ENCODE data around the gene YES1.

Gene YES1

DNA sequence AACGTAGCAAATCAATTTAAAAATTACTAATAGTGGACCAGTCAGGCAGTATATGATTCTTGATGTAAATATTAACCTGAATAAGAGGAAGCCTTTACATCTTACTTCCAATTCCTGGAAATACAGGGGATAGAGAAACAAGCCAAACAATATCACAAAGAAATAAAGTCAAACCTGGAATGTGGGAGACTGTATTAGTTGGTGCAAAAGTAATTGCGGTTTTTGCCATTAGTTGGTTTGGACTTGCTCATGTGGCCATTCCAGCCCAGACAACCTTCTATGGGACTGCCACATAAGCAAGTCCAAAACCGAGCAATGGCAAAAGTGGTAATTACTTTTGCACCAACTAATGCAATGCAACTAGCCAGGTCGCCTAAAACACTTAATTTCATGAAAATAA is 38.9 kb upstream of the YES1 start:
- Histone ChIP-seq H3F3A (ENCODE audit: insufficient read depth, low read length) (no peaks in the 10 kb centered on the region), H2AFZ (ENCODE audit: low read length) (no peak overlapping the region), H3K9ac (ENCODE audit: low read length) (no peak overlapping the region), H3K4me2 (ENCODE audit: low read length) (no peak overlapping the region), H3K27ac (ENCODE audit: low read depth, low read length, poor library complexity, severe bottlenecking) (no peak overlapping the region), H3K27me3 (ENCODE audit: insufficient read depth, low read length) (no peaks in the 10 kb centered on the region), H3K9me3 (ENCODE audit: low read length) (no peaks in the 10 kb centered on the region), H4K20me1 (ENCODE audit: insufficient read depth, low read length) (no peaks in the 10 kb centered on the region), H3K4me1 (ENCODE audit: insufficient read depth, low read length, severe bottlenecking) (no peaks in the 10 kb centered on the region), H3K36me3 (ENCODE audit: insufficient read depth, low read length) (no peaks in the 10 kb centered on the region), H3K4me3 (ENCODE audit: low read depth, low read length, poor library complexity, severe bottlenecking) (no peak overlapping the region), H3K9me2 (ENCODE audit: low read depth, low read length) (no peaks in the 10 kb centered on the region), H3K79me2 (ENCODE audit: insufficient read depth, low read length) (no peaks in the 10 kb centered on the region)
- TF ChIP-seq EZH2 (IDR thresholded peaks at IDR 0.05; ENCODE audit: borderline replicate concordance, low read length): no peak
- TF ChIP-seq, protein P1, sequence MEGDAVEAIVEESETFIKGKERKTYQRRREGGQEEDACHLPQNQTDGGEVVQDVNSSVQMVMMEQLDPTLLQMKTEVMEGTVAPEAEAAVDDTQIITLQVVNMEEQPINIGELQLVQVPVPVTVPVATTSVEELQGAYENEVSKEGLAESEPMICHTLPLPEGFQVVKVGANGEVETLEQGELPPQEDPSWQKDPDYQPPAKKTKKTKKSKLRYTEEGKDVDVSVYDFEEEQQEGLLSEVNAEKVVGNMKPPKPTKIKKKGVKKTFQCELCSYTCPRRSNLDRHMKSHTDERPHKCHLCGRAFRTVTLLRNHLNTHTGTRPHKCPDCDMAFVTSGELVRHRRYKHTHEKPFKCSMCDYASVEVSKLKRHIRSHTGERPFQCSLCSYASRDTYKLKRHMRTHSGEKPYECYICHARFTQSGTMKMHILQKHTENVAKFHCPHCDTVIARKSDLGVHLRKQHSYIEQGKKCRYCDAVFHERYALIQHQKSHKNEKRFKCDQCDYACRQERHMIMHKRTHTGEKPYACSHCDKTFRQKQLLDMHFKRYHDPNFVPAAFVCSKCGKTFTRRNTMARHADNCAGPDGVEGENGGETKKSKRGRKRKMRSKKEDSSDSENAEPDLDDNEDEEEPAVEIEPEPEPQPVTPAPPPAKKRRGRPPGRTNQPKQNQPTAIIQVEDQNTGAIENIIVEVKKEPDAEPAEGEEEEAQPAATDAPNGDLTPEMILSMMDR (IDR thresholded peaks at IDR 0.05; ENCODE audit: low read length): no peak

DNA sequence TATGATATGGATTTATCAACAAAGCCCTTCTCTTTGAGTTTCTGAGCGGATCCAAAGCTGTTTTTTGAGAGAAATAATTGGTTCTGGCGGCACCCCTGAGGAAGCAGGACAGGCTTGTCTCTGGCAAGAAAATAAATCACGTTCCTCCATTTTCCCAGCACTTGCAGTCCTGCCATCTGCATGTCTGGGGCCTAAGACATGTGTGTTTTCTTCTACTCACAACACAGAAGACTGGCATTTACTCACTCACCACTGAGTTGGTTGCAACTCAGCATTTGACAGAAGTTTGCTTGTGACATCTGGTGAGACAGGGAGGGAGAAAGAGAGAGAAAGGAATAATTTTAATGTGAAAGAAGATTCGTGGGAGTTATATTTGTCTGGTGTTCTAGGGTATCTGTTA is 37.0 kb upstream of the YES1 start:
- no peak overlapping the region for H3K9ac ChIP-seq (ENCODE audit: low read length)
- H3K4me3 ChIP-seq (ENCODE audit: low read depth, low read length, poor library complexity, severe bottlenecking): no peak overlapping the region
- no peaks in the 10 kb centered on the region for H3K27me3 ChIP-seq (ENCODE audit: insufficient read depth, low read length)
- H3K9me3 ChIP-seq (ENCODE audit: low read length): no peaks in the 10 kb centered on the region
- no peak overlapping the region for H2AFZ ChIP-seq (ENCODE audit: low read length)
- H3K79me2 ChIP-seq (ENCODE audit: insufficient read depth, low read length): no peaks in the 10 kb centered on the region
- H3K9me2 ChIP-seq (ENCODE audit: low read depth, low read length): no peaks in the 10 kb centered on the region
- no peaks in the 10 kb centered on the region for H3F3A ChIP-seq (ENCODE audit: insufficient read depth, low read length)
- no peaks in the 10 kb centered on the region for H3K4me1 ChIP-seq (ENCODE audit: insufficient read depth, low read length, severe bottlenecking)
- H3K4me2 ChIP-seq (ENCODE audit: low read length): no peak overlapping the region
- TF ChIP-seq, protein P1 (IDR thresholded peaks at IDR 0.05; ENCODE audit: low read length): no peak
- no peak for TF ChIP-seq EZH2 (IDR thresholded peaks at IDR 0.05; ENCODE audit: borderline replicate concordance, low read length)
- H3K36me3 ChIP-seq (ENCODE audit: insufficient read depth, low read length): no peaks in the 10 kb centered on the region
- no peak overlapping the region for H3K27ac ChIP-seq (ENCODE audit: low read depth, low read length, poor library complexity, severe bottlenecking)
- no peaks in the 10 kb centered on the region for H4K20me1 ChIP-seq (ENCODE audit: insufficient read depth, low read length)

DNA sequence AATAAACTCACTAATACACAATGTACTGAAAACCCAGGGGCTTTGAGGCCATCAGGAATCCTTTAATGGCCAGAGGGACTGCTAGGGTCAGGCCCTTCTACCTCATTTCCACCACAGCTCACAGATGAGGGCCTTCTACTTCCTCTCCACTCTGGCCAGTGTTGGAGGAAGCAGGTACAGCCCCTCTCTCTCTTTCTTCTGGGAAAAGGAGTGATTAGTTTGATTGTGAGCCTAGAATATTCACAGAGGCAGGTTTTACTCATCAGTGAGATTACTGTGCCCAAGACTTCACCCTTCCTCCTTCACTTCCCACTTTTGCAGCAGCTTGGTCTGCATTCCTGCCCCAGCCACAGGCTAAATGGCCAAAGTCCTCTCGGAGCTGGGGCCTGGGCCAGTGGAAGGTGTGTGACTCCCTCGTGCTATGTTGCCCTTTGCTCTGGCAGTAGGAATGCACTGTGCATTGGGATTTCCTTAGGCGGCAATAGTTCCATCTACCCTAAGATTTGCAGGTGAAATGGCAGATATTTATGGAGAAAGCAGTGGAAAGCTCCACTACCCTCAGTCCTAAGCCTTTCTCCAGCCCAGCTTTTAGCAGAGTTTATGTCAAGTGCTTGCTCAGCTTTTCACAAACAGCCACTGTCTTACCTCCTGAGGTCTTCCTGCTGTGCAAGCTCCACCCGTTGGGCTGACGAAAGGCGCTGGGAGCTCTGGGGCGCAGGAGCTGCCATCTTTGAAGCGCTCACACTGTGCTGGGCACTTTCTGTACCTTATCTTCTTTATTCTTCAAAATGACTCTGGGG is 36.2 kb upstream of the YES1 start:
- Histone ChIP-seq H3K79me2 (ENCODE audit: insufficient read depth, low read length) (no peaks in the 10 kb centered on the region), H3K27ac (ENCODE audit: low read depth, low read length, poor library complexity, severe bottlenecking) (no peak overlapping the region), H4K20me1 (ENCODE audit: insufficient read depth, low read length) (no peaks in the 10 kb centered on the region), H3K9me2 (ENCODE audit: low read depth, low read length) (no peaks in the 10 kb centered on the region), H3K27me3 (ENCODE audit: insufficient read depth, low read length) (no peaks in the 10 kb centered on the region), H2AFZ (ENCODE audit: low read length) (no peak overlapping the region), H3K9ac (ENCODE audit: low read length) (no peak overlapping the region), H3F3A (ENCODE audit: insufficient read depth, low read length) (no peaks in the 10 kb centered on the region), H3K4me1 (ENCODE audit: insufficient read depth, low read length, severe bottlenecking) (no peaks in the 10 kb centered on the region), H3K4me2 (ENCODE audit: low read length) (no peak overlapping the region), H3K36me3 (ENCODE audit: insufficient read depth, low read length) (no peaks in the 10 kb centered on the region), H3K4me3 (ENCODE audit: low read depth, low read length, poor library complexity, severe bottlenecking) (no peak overlapping the region), H3K9me3 (ENCODE audit: low read length) (no peaks in the 10 kb centered on the region)
- TF ChIP-seq EZH2 (IDR thresholded peaks at IDR 0.05; ENCODE audit: borderline replicate concordance, low read length): no peak
- TF ChIP-seq, protein P1 (IDR thresholded peaks at IDR 0.05; ENCODE audit: low read length): no peak
